Measurements from ENCODE around the gene GPHN.

GRCh38 chr14:66652525-66653106 is 144.7 kb downstream of the GPHN start:
- TF ChIP-seq CTCF (IDR thresholded peaks at IDR 0.05; ENCODE audit: low read depth, low read length) (no peak), MYC (IDR thresholded peaks at IDR 0.05; ENCODE audit: low read depth, low read length) (no peak)
